Stimulated activated CD8-positive, alpha-beta memory T cell treated with anti-CD3 and anti-CD28 coated beads, Interleukin-12 subunit alpha, Interleukin-12 subunit beta, amount 100 ng/mL, for 24 hours (primary cell): ENCODE measurements around the gene SIGLEC15.
A peak's percentile ranks its signal among the peaks of the same experiment; 100 is the strongest.
"Not testable (repeated sequence)": the region's sequence is repeated elsewhere in the genome, so short reads cannot be mapped to it uniquely, and the experiment has no call there.

Experiments used
- DNase-seq: peaks from one replicate; pipeline ENCODE4 v3.0.0-alpha.2; 2020; ENCODE audit errors: extremely low read depth

Gene SIGLEC15

GRCh38 chr18:45844938-45845337, 19.5 kb downstream of the SIGLEC15 start:
- no peak for DNase-seq

- DNase-seq, result no peak
These were observed 19.9 kb downstream of the SIGLEC15 start for GRCh38 chr18:45845410-45845809.

GRCh38 chr18:45847119-45847518, 21.6 kb downstream of the SIGLEC15 start:
- DNase-seq, result no peak

GRCh38 chr18:45848643-45849042, 23.2 kb downstream of the SIGLEC15 start:
- DNase-seq, result not testable (repeated sequence)

- no peak for DNase-seq
These were observed 24.1 kb downstream of the SIGLEC15 start for GRCh38 chr18:45849529-45849928.

DNA sequence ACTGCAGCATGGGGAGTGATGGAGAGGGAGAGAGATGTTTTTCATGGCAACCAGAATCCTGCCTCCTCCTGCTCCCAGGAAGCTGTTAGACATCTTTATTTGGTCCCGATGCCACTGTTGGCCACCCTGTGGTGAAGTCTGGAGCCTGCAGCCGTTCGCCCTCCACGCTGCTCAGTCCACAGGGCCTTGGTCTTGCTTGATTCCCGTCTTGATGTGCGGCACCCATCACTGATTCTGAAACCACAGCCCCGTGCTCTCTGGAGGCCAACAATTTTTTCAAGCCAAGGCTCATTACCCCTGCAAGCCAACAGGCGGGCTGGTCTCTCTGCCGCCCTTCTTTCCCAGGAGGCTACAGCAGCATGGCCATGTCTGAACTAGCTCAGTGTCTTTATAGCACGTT, 24.5 kb downstream of the SIGLEC15 start:
- no peak for DNase-seq

GRCh38 chr18:45851161-45851925, 25.9 kb downstream of the SIGLEC15 start:
- no peak for DNase-seq

DNA sequence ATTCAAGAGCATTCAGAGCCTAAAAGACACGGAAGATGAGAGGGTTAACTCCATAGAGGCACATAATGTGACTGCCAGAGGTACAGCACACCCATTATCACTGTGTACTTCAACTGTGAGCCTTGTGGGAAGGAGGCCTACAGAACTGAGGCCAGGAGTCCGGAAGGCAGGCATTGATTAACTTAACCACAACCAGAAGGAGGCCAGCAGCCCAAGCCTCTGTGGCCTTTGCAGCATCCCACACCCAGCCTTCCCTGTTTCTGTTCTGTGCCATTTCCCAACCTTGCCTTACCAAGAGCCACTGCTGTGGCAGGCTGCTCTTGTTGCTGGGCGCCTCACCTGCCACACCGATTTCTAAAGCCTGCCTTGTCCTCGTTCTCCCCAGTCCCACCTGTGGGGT, 27.2 kb downstream of the SIGLEC15 start:
- DNase-seq, result no peak

- DNase-seq, result no peak
These were observed 28.6 kb downstream of the SIGLEC15 start for GRCh38 chr18:45854036-45854586.

GRCh38 chr18:45856531-45856930, 31.1 kb downstream of the SIGLEC15 start:
- no peak for DNase-seq

- DNase-seq, result no peak
These were observed 33.9 kb downstream of the SIGLEC15 start for GRCh38 chr18:45859334-45859733.

DNA sequence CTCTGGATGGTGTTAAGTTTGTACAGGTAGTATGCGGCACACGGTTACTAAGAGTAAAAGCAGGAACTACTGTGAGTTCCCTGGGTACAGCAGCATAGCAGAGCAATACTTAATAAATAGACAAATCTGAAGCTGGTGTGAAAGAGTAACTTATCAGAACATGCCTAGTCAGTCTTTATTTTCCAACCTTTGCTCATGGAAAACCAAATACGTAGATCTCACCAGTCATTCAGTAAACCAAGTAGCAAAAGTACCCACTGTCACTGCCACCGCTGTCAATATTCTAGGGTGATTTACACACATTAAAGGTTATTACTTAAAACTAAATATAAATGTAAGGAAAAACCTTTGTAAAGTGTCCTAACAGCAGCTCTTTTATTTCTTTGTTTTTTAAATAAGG, 35.0 kb downstream of the SIGLEC15 start:
- DNase-seq, result no peak

GRCh38 chr18:45860971-45861370, 35.5 kb downstream of the SIGLEC15 start:
- no peak for DNase-seq

- no peak for DNase-seq
These were observed 36.5 kb downstream of the SIGLEC15 start for GRCh38 chr18:45861926-45862325.

GRCh38 chr18:45863469-45863868, 38.0 kb downstream of the SIGLEC15 start:
- DNase-seq, result no peak

- DNase-seq, result no peak
These were observed 38.6 kb downstream of the SIGLEC15 start for GRCh38 chr18:45864081-45864480.

DNA sequence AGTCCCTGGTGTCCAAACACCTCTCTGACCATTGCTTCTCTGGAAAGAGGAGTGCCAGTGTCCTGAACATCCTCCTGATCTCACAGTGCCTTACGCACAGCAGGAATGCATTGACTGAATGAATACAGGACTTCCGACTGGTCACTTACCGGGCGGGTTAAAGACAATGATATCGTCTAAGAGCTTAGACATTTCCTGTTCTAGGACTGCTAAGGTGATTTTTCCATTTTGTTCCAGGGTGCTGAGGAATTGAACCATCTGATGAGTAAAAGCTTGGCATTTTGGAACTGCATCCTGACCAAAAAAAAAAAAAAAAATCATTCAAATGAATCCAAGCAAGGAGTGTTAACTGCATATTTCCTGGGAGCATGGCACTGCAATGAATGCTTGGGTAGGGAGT, 40.0 kb downstream of the SIGLEC15 start:
- DNase-seq, result no peak

DNA sequence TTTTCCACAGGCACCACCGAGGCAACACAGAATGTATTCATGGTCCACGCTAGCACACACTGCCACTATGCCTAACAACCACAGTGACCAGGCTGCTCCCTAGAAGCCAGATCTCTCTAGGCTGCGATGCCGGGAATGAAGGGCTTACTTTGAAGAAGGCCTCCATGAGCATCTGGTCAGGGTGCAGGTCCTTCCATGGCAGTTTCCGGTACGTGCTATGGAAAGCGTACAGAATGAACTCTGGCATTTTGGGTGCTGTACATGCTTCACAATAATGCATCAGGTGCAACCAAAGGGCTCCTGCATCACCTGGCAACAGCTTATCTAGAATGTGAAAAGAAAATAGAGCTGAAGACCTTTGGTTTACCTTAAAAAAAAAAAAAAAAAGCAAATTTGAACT, 44.9 kb downstream of the SIGLEC15 start:
- no peak for DNase-seq

DNA sequence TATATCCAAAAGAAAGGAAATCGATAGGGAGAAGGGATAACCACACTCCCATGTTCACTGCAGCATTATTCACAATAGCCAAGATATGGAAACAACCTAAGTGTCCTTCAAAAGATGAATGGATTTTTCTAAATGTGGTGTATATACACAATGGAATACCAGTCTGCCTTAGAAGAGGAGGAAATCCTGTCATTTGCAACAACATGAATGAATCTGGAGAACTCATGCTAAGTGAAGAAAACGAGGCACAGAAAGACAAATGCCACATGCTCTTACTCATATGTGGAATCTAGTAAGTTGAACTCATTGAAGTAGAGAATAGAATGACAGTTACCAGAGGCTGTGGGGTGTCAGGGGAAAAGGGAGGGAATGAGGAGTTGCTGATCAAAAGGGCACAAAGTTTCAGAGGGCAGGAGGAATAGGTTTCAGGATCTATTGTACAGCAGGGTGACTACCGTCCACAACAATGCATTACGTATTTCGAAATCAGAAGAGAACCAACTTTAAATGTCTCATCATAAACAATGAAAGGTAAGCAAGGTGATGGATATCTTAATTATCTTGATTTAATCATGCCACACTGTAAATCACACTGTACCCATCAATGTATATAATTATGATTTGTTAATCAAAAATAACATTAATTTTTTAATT, 46.1 kb downstream of the SIGLEC15 start:
- no peak for DNase-seq

GRCh38 chr18:45874491-45875184, 49.2 kb downstream of the SIGLEC15 start:
- peak; percentile 26 for DNase-seq

DNA sequence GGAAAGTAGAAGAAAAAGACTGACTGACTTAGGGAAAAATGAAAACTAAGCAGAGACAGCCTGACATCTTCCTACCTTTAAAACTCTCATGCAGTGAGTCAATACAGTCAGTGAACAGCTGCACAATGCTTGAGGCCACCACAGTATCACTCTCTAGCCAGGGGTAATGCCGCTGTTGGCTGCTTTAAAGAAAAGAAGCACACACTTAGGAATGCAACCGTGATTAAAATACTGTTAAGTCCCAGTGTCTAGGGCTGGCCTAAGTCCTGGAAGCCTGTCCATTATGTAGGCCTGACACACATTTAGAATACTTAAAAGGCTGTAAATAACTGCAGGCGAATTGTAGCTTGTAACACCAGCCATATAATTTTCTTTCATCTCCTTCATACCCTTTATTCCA, 50.7 kb downstream of the SIGLEC15 start:
- no peak for DNase-seq

GRCh38 chr18:45877403-45877802, 51.9 kb downstream of the SIGLEC15 start:
- no peak for DNase-seq
